Measurements from ENCODE around the gene KCNH5.

Gene KCNH5

DNA sequence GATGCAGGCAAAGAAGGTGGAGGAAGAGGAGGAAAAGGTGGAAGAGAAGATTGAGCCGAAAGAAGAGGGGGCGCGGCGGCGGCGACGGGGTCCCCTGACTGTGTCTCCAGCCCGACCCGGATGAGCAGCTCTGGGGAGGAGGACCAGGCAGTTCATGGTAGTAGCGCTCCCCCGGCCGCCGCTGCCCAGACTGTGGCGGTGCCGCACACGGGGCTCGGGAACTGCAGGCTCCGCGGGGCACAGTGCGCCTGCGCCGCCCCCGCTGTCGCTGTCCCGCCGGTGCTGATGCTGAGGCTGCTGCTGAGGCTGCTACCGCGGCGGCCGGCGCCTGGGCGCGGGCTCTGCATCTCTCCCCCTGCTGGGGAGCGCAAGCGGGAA lies at the start of gene KCNH5:
KCNH5 (minus strand) TSS at position 225 of the 378 bp plus-strand sequence. CDS start 272 bp downstream, outside the sequence.
- DNase-seq (ENCODE audit: low read depth): no peak
- no peak within 1 kb of the TSS for H3K4me3 ChIP-seq (ENCODE audit: low read depth, low read length)

GRCh38 chr14:63091394-63091996 lies 46.2 kb upstream of the KCNH5 start:
- H3K4me3 ChIP-seq (ENCODE audit: low read depth, low read length): no peak overlapping the region
- DNase-seq (ENCODE audit: low read depth): no peak
- TF ChIP-seq, protein P1, sequence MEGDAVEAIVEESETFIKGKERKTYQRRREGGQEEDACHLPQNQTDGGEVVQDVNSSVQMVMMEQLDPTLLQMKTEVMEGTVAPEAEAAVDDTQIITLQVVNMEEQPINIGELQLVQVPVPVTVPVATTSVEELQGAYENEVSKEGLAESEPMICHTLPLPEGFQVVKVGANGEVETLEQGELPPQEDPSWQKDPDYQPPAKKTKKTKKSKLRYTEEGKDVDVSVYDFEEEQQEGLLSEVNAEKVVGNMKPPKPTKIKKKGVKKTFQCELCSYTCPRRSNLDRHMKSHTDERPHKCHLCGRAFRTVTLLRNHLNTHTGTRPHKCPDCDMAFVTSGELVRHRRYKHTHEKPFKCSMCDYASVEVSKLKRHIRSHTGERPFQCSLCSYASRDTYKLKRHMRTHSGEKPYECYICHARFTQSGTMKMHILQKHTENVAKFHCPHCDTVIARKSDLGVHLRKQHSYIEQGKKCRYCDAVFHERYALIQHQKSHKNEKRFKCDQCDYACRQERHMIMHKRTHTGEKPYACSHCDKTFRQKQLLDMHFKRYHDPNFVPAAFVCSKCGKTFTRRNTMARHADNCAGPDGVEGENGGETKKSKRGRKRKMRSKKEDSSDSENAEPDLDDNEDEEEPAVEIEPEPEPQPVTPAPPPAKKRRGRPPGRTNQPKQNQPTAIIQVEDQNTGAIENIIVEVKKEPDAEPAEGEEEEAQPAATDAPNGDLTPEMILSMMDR (IDR thresholded peaks at IDR 0.05; ENCODE audit: control insufficient read depth, extremely low read depth, insufficient read depth): no peak

More for the DNA sequence above, at the start of gene KCNH5:
- TF ChIP-seq, protein P1 (IDR thresholded peaks at IDR 0.05; ENCODE audit: control insufficient read depth, extremely low read depth, insufficient read depth): no peak

DNA sequence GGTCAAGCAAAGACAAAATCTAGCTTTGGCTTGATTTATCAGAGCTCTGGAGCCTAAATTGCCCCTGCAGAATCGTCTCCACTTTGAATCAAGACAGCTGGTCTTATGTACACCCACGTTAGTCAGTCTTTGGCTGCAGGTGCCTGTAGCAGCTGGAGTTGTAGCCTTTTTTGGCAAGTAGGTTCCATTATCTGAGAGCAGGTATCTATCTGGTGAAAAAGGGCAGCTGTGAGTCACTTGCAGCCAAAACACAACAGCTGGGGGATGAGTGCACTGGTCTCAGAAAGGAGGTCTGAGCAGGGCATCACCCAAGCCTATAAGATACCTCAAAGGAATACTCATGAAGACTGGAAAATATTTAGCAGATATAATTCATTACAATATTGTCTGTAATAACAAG lies 43.6 kb upstream of the KCNH5 start:
- TF ChIP-seq, protein P1 (IDR thresholded peaks at IDR 0.05; ENCODE audit: control insufficient read depth, extremely low read depth, insufficient read depth): no peak
- DNase-seq (ENCODE audit: low read depth): no peak
- no peak overlapping the region for H3K4me3 ChIP-seq (ENCODE audit: low read depth, low read length)

DNA sequence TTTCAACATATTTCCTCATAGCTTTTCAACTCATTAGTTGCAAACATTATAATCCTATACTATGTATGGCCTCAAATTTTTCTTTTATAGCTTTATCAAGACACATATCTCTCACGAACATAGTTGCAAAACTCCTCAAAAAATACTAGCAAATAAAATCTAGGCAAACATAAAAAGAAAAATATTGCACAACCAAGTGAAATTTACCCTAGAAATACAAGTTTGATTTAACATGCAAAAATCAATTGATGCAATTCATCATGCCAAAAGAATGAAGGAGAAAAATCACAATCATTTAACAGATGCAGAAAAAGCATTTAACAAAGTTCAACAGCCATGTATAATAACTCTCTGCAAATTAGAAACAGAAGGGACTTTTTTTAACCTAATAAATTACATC lies 33.3 kb upstream of the KCNH5 start:
- no peak for DNase-seq (ENCODE audit: low read depth)
- no peak overlapping the region for H3K4me3 ChIP-seq (ENCODE audit: low read depth, low read length)
- TF ChIP-seq, protein P1 (IDR thresholded peaks at IDR 0.05; ENCODE audit: control insufficient read depth, extremely low read depth, insufficient read depth): no peak

DNA sequence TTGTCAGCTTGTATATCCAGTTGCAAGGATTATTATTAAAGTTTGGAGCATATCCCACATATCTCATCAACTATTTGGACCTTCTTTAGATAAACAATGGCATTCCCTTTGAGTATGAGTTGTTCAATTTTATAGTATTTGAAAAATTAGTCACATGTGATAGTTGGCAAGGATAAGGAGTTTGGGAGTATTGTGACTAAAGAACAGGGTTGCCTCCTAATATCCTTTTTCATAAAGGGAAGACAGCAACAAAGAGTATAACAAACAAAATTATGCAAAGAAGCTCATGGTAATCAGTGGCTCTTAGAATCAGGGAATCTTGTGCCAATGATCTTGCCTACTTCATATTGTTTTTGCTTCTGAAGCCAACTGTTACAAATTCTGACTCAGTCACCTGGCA lies 31.2 kb upstream of the KCNH5 start:
- DNase-seq (ENCODE audit: low read depth): no peak
- H3K4me3 ChIP-seq (ENCODE audit: low read depth, low read length): no peak overlapping the region
- TF ChIP-seq, protein P1 (IDR thresholded peaks at IDR 0.05; ENCODE audit: control insufficient read depth, extremely low read depth, insufficient read depth): no peak

GRCh38 chr14:63055631-63056030 lies 10.4 kb upstream of the KCNH5 start:
- TF ChIP-seq, protein P1 (IDR thresholded peaks at IDR 0.05; ENCODE audit: control insufficient read depth, extremely low read depth, insufficient read depth): no peak
- DNase-seq (ENCODE audit: low read depth): no peak
- no peak overlapping the region for H3K4me3 ChIP-seq (ENCODE audit: low read depth, low read length)

GRCh38 chr14:63051992-63052391 lies 6.7 kb upstream of the KCNH5 start:
- TF ChIP-seq, protein P1 (IDR thresholded peaks at IDR 0.05; ENCODE audit: control insufficient read depth, extremely low read depth, insufficient read depth): no peak
- no peak for DNase-seq (ENCODE audit: low read depth)
- H3K4me3 ChIP-seq (ENCODE audit: low read depth, low read length): no peak overlapping the region
